Fibroblast of lung (primary cell): Measurements from ENCODE around the gene SPON1.

Experiments used
- EZH2 ChIP-seq: IDR thresholded peaks from 2 replicates; pipeline ENCODE4 v1.5.1; 2012; ENCODE audit warnings: low read length, control low read depth, mild to moderate bottlenecking; ENCODE audit errors: missing control alignments
- TF ChIP-seq, protein P1 (sequence below), 2 donors: IDR thresholded peaks in 1 of 2; conservative IDR thresholded peaks in 1 of 2; 1 replicate in 1 of 2; 2 replicates in 1 of 2; pipeline ENCODE4 v1.5.1; 2011 to 2012; ENCODE audit warnings: low read length in 2 of 2, control low read depth in 1 of 2, inconsistent platforms in 1 of 2, low read depth in 1 of 2, mild to moderate bottlenecking in 1 of 2

DNA sequence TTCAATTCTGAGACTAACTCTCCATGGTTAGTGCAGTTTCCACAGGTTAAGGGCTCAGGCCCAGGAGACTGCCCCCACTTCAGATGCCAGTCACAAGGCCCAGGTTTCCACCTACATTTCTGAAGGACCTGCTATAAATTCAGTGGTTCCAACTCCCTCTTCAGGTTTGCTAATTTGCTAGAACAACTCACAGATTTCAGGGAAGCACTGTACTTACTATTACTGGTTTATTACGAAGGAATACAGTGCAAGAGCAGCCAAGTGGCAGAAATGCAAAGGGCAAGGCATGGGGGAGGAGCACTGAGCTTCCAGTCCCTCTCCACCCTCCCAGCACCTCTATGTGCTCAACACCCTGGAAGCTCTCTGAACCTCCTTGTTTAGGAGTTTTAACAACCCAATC is 39.3 kb upstream of the SPON1 start:
- TF ChIP-seq, protein P1, sequence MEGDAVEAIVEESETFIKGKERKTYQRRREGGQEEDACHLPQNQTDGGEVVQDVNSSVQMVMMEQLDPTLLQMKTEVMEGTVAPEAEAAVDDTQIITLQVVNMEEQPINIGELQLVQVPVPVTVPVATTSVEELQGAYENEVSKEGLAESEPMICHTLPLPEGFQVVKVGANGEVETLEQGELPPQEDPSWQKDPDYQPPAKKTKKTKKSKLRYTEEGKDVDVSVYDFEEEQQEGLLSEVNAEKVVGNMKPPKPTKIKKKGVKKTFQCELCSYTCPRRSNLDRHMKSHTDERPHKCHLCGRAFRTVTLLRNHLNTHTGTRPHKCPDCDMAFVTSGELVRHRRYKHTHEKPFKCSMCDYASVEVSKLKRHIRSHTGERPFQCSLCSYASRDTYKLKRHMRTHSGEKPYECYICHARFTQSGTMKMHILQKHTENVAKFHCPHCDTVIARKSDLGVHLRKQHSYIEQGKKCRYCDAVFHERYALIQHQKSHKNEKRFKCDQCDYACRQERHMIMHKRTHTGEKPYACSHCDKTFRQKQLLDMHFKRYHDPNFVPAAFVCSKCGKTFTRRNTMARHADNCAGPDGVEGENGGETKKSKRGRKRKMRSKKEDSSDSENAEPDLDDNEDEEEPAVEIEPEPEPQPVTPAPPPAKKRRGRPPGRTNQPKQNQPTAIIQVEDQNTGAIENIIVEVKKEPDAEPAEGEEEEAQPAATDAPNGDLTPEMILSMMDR (conservative IDR thresholded peaks at IDR 0.05 in 1 of 2, IDR thresholded peaks at IDR 0.05 in 1 of 2; ENCODE audit: low read depth in 1 of 2, low read length in 2 of 2) = no peak
- no peak for TF ChIP-seq EZH2
